HUDEP-2 (cell line): ENCODE measurements around the gene TMSB4X.
"Not testable (repeated sequence)": the region's sequence is repeated elsewhere in the genome, so short reads cannot be mapped to it uniquely, and the experiment has no call there.

ENCODE experiments used
- DNase-seq, 76 experiments: peaks; one replicate each; lab custom pipeline; 2025; ENCODE audit not compliant: unreplicated experiment in 76 of 76; lab: John Stamatoyannopoulos, UW

TMSB4X gene

GRCh38 chrX:12954376-12954775 is 20.5 kb upstream of the TMSB4X start:
- no peak for DNase-seq

DNA sequence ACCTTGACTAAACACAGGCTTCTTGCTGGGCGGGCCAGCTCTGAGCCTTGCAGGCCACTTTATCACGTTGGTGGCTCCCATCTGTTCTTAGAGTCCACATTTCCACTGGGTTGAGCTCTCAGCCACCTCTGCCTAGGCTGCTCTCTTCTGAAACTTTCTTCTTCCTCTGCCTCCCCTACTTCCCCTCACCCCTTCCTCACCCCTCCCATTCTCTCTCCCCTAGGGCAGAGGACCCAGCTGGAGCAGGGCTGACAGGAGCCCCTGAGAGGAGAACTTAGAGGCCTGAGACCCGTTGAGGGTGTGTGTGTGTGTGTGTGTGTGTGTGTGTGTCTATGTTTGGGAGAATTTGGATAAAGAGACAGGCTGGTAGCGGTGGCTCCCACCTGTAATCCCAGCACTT is 19.9 kb upstream of the TMSB4X start:
- DNase-seq: peak in 1 of 76 experiments; percentile 0

- DNase-seq: peak in 70 of 76 experiments; percentile 0 to 68 (median 31)
Measured at GRCh38 chrX:12955882-12956703, 18.8 kb upstream of the TMSB4X start.

DNA sequence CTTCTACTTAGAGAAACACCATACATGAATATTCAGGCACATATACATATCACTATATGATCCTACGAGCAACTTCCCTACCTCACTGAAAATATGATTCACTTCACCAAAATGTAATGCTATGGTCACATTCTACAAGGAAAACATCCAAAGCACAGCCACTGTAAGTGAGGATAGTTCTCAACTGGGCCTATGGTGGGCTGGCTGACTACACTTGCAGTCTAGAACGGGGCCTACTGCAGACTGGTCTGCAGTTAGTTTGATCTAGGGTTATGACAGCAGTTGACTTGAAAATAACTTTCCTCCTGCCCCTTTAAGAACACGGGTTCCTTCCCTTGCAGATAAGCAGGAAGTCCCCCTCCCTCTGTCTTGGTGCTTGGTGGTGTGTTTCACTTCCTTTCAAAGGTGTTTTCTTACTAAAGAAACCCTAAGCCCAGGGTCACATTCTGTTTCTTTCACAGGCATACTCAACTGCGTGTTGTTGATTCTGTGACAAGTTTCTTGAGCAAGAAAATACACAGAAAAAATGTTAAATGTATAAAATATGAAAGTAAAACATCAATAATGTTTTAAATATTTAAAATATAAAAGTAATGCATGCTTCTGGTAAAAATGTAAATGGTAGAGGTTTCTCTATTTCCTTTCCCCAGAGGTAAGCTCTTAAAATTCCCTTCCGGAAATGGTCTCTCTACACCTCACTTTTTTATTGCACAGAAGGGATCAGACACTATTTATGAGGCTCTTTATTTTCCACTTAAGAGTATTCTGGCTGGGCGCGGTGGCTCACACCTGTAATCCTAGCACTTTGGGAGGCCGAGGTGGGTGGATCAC is 18.0 kb upstream of the TMSB4X start:
- peak in 51 of 76 experiments; percentile 0 to 61 (median 14) for DNase-seq

DNA sequence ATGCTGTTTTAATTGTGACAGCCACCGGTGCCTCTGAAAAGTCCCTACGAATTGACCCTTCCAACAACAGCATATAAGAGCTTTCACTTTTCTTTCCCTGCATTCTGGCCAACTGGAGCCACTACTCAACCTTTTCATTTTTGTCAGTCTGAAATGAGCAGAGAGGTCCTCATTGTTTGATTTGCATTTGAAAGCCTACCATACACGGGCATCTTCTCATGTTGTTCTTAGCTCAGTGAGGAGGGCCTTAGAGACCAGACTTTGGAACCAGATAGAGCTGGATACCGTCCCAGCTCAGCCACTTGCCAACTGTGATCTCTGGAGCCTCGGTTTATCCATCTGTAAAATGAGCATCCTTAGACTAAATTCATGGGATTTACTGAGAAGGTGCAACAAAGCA is 16.9 kb upstream of the TMSB4X start:
- DNase-seq: no peak

DNA sequence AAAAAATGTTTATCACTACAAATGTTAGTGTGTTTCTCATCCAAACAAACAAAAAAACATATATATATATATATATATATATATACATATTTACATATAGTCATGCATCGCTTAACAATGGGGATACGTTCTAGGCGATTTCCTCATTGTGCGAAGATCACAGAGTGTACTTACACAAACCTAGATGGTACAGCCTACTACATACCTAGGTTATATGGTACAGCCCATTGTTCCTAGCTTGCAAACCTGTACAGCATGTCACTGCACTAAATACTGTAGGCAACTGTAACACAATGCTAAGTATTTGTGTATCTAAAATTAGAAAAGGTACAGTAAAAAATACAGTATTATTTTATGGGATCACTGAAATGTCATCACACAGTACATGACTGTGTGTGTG is 16.4 kb upstream of the TMSB4X start:
- DNase-seq: no peak

DNA sequence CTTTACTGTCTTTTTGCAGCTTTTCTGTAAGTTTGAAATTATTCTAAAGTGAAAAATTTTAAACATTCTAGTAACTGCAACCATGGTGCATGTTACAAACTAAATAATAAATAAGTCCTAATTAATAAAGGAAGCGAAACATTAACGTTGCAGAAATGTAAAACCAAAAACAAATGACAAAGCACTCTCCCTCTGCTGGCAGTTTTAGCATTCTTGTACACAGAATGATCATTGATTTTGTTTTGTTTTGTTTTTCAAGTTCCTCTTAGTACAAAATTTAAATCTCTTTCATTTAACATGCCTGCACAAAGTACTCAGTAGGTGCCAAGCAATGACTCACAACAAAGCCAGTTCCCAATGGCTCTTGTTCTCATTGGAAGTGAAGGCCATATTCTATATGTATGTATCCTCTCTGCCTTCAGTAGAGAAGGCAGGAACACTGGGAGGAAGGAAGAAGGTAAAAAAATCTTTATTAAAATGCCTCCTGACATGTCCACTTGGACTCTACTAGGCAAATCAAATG is 13.7 kb upstream of the TMSB4X start:
- DNase-seq: no peak

DNA sequence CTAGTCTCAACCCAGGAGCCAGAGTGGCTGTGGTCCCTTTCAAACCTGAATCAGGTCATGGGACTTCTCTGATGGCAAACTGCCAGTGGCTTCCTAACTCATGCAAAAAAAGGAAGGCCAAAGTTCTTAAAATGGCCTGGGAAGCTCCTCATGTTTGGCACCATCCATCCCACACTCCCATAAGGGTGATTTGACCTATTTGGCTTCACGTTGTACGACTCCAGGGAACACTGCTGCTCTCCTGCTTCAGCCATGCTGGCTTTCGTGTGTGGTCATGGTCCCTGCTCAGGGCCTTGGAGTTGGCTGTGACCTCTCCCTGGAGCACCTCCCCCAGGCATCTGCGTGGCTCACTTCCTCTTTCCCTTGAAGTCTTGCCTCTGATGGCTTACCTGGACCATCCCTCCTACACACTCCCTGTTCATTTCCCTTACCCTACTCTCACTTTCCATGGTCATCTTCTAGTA is 12.8 kb upstream of the TMSB4X start:
- peak in 4 of 76 experiments; percentile 0 to 10 (median 8) for DNase-seq

GRCh38 chrX:12963210-12963850 is 11.6 kb upstream of the TMSB4X start:
- not testable (repeated sequence) for DNase-seq

GRCh38 chrX:12965131-12965940 is 9.6 kb upstream of the TMSB4X start:
- no peak for DNase-seq

GRCh38 chrX:12966151-12966550 is 8.8 kb upstream of the TMSB4X start:
- no peak for DNase-seq

- DNase-seq: no peak
Measured at GRCh38 chrX:12967711-12968465, 7.0 kb upstream of the TMSB4X start.

DNA sequence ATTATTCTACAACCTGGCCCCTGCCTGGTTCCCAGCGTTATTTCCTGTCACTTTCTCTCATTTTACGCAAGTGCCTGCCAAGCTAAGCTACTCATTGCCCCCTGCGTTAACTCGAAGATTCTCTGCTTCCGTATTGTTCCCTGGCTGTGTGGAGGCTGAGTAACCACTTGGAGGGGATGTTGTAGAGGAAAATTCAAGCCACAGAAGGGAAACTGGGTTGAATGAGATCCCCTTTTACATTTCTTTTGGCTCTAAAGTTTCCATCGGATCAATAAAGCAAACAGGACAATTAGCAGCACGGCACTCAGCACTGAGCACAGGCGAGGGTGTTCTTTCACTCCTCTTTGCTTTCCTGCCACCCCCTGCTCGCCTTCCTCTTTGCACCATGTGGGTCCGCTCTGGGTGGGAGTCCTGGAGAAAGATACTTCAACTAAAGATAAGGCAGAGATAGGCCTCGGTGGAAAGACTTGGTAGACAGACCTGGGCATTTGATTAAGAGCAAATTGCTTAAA is 4.2 kb upstream of the TMSB4X start:
- DNase-seq: peak in 2 of 76 experiments; percentile 0 to 4

GRCh38 chrX:12971282-12972003 is 3.5 kb upstream of the TMSB4X start:
- DNase-seq: no peak

DNA sequence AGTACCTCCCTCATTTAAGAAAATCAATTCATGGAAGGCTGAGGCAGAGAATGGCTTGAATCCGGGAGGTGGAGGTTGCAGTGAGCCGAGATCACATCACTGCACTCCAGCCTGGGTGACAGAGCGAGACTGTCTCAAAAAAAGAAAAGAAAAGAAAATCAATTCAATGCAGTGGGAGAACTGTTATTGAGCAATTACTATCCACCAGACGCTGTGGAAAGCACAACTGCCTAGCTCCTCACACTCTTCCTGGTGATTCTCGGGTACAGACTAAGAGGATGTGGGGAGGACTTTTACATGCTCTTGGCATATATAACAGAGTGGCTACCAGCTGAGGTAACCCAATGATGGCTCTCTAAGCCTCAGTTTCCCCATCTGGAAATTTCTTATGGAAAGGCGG is 2.7 kb upstream of the TMSB4X start:
- no peak for DNase-seq

- DNase-seq: no peak
Measured at GRCh38 chrX:12972878-12973560, 1.9 kb upstream of the TMSB4X start.

DNA sequence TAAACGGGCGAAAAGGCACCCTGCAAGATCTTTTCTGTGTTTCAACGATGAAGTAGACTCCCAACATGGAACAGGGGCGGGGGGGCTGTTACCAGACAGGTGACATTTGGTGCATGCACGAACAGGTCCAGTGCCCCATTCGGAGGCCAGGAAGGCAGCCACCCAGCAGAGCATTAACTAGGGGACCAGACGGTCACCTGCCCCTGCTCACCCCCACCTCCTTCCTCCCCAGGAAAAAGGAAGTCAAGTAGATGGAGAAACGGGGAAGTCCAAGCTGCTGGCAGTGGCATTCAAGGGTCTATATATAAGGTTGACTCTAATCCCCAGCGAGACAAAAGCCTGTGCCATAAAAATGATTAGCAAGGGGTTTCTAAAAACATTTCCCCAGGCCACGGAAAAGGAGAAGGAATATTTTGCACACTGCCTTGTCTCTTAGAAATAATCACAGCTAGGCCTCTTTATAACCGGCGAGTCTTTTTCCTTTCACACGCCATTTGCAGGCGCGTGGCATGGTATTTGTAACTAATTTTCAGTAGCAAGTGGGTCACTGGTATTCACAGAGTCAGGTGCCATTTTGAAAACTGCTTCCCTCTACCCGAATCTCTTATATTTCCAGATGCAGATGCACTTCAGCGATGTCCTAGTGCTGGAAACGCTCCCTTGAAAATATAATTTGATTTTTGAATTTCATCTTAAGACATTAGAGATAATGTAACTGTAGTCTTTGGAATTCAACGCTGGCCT is 1.2 kb upstream of the TMSB4X start:
- no peak for DNase-seq
